ENCODE results near the gene GAS6.
"Not testable (repeated sequence)": the region's sequence is repeated elsewhere in the genome, so short reads cannot be mapped to it uniquely, and the experiment has no call there.

The GAS6 gene

DNA sequence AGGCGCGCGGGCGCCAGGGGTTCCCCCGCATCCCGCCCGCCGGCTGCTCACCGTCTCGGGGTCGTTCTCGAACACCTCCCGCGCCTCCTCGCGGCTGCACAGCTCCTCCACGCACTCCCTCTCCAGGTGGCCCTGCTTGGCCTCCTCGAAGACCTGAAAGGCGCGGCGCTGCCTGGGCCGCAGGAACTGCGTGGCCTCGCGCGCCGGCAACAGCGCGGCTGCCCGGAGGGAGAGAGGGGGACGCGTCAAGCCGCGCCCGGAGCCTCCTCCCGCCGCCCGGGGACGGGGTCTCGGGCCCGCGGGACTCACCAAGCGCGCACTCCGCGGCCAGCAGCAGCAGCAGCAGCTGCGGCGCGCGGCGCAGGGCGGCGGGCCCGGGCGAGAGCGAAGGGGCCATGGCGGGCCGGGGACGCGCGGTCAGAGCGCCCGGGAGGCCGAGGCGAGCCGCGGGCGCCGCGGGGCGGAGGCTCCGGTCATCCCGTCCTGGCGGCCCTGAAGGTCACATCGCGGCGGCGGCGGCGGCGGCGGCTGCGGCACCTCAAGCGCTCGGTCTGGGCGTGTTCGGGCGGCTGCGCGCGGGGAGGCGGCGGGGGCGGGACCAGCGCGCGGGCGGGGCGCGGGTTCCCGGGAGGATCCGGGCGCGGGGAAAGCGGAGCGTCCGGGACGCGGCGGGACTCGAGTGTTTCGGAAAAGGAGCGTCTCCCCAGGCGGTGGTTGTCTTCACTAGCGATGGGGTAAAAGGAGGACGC lies at the start of gene GAS6:
Gene GAS6 (minus strand): TSS at position 553 of the 749 bp plus-strand sequence. CDS start 156 bp downstream, at position 397.
- DNase-seq: no peak

- not testable (repeated sequence) for DNase-seq
Measured at GRCh38 chr13:113913408-113913807, 49.5 kb upstream of the GAS6 start.

DNA sequence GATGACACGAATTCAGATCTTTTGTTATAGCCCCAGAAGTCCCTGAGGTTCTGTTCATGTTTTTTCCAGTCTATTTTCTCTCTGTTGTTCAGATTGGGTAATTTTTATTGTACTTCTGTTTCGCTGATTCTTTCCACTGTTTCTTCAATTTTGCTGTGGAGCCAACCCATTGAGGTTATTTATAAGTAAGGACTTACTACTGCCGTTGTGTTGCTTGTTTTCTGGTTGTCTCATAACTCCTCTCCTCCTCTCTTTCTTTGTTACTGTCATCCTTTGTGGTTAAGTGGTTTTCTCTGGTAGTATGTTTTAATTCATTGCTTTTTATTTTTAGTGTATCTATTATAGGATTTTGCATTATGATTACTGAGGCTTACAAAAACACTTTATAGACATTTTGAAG lies 48.7 kb upstream of the GAS6 start:
- no peak for DNase-seq

DNA sequence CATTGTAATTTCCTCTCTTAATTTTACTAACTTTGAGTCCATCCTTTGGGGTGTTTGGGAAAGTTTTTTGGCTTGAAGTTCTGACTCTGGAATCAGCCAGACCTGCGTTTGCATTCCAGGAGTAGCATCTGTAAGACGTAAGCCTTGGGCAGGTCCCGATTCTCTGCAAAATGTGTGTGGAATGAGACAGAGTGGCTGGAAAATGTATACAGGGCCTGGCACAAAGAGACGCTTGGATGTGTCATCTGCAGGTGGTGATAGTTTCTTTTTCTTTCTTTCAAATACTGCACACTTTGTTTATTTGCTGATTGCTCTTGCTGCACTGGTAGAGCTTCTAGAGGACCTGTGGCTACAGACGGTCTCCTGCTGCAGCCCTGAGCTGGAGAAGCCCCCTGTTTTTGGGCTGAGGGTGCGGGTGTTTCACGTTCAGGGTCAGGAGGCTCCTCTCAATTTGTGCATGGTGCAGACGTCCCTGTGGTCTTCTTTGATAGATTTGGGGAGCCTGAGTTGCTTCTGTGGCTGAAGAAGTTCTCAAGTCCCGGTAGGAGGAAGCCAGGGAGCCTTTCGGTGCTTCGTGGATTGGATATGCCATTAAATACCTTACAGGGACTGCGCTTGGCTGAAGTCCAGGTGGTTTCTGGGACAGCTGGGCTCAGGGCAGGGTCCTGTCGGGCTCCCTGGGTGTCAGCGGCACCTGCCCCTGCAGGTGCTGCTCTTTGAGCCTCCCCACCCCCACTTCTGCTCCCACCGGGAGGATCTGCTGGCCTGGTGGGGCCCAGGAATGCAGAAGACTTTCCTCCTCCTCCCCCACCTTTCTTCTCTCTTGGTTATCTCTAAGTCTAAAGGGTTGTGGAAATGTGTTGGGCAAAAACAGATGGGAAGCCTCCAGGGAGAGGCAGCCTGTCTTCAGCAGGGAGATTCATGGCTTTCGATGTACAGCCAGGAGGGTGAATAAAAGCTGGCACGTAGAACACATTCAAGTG lies 44.0 kb upstream of the GAS6 start:
- DNase-seq: peak; percentile 83

DNA sequence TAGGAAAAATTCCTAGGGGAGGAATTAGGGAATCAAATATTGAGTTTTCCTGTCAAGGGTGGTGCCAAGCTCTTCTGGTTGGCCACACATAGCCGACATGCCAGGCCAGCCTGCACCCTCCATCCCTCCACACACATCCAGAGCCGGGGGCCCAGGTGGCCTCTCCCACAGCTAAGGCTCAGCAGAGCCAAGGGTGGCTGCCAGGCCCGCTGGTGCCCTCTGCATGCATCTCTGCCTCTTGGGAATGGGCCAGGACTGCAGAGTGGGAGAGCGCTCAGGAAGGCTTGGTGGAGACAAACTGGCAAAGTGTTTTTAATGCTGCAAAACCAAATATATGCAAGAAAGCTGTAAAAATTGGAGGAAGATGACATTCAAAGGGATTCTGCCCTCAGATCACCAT lies 42.7 kb upstream of the GAS6 start:
- DNase-seq: peak; percentile 54

- DNase-seq: no peak
Measured at GRCh38 chr13:113905942-113906341, 42.1 kb upstream of the GAS6 start.

DNA sequence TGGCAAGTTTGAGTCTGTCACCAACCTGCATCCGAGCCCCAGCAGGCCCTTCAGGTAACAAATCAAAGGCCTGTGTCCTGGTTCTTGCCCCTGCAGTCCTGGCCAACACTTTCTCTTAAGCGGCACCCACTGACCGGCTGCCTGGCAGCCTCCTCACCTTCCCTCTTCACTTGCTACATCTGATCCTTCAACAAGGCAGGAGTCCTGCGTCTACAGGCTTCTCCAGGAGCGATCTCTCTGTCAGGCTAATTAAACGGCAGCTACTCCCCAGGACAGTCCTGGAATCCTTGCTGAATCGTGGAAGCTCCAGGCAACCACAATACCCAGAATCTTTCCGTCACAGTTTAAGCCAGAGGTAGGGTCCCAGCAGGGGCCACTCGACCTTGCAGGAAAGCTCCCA lies 41.1 kb upstream of the GAS6 start:
- DNase-seq: no peak

- no peak for DNase-seq
Measured at GRCh38 chr13:113904411-113904810, 40.5 kb upstream of the GAS6 start.

- no peak for DNase-seq
Measured at GRCh38 chr13:113903912-113904311, 40.0 kb upstream of the GAS6 start.

DNA sequence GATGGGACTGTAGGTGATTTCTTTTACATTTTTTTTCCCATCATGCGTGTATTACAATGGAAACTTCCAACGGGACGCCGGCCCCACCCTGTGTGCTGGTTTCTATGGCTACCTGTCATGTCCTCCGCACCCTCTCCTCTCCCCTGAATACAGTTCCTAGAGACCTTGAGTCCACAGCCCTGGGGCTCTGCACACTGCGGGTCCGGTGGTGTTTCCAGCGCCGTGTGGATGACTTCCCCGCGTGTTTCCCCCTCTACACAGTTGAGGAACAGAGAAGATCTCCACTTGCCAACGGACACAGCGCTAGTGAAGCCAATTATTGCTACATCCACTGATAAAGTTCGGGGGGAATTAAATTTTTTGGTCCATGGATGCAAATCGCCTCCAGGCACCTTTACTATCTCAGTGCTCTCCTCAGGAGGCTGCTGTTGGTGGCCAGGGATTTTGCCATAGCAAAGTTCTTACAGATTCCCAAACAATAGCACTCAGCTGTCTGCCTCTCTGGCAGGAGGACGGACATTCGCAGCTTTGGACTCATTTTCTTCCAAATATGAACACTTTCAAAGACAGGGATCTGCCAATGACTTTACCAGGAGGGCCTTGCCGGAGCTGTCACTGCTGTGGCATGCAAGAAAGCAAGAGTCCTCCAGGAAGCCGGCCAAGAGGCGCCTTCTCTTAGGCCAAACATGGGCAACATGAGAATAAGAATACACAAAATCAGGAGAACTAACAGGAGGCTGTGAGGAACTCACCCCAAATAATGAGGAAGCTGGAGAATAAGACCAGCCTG lies 39.3 kb upstream of the GAS6 start:
- no peak for DNase-seq

DNA sequence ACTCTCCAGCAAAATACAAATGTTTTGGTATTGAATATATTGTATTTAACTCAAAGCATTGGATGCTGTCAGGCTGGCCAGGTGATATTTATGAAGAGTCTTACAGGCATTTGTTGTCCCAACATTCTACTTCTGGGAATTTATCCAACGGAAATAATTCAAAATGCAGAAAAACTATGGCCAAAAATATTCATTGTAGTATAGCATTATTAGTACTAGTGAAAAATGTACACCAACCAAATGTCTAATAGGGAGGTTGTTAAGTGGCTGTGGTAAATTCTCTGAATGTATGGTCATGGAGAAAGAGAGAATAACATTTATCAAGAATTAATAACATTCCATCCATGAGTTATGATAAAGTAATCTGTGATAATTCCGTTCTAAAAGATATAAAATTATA lies 38.6 kb upstream of the GAS6 start:
- DNase-seq: no peak

- no peak for DNase-seq
Measured at GRCh38 chr13:113901642-113902041, 37.8 kb upstream of the GAS6 start.

DNA sequence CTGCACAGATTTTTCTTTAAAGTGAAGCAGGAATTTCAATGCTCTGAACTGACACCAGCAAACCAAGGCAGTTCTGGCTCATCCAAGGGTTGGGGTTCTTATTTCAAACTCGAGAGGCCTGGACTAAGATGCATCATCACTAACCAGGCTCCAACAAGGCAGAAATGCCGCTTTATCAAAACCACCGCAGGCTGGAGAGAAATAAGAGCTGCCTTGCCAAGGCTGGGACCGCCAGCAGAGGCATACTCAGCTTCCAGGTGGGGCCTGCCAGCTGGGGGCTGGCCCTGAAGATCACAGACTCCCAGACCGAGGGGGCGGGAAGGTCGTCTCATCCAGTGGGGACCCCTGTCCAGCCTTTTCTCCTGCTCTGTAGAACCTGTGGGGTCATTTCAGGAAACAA lies 37.4 kb upstream of the GAS6 start:
- DNase-seq: no peak

GRCh38 chr13:113900646-113901045 lies 36.8 kb upstream of the GAS6 start:
- DNase-seq: no peak

DNA sequence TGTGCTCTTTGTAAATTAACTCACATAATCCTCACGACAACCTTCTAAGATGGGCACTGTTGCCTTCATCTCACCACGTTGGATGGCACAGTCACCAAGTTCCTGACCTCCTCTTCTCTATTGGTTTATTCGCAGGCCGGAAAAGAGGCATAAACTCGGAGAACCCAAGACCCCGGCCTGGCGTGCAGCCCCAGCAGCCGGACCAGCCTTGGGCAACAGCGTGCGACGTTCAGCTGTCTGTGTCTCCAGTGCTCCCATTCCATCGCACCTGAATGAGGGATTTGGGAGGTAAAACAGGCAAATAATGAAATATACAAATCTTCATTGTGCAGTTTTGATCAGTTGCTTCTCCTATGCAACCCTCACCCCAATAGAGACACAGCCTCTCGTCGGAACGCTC lies 34.5 kb upstream of the GAS6 start:
- no peak for DNase-seq

DNA sequence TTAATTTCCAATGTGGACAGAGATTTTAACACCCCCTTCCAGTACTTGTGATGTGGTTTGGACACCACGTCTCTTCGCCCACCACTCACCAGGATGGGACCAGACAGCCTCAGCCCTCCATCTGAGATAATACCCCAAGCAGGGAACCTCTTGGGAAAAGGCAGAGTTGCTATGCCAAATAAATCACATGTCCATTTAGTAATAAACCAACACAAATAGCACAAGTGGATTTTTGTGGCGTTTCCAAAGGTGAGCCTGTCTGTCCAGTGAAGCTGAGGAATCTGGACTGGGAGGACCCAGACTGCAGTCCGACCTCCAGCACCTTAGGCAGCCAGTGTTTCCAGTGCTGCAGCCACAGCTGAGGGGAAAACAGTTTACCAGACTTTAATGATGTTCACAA lies 34.1 kb upstream of the GAS6 start:
- DNase-seq: no peak

DNA sequence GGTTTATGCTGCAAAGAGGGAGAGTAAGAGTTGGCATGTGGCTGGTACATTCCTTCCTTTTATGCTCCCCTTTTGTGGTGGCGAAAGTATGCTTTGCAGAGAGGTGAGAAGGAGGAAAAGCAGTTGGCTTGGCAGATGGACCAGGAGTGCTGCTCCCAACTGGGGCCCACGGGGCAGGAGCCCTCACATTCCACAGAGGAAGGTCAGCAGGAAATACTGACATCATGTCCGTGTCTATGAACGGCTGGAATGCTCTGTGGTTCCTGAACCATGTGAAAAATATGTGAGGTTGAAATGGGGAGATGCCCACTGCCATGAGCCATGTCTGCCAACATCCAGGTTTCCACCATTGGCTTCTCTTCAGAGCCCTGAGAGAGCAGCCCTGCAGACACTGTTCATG lies 33.3 kb upstream of the GAS6 start:
- no peak for DNase-seq

- no peak for DNase-seq
Measured at GRCh38 chr13:113895436-113895835, 31.6 kb upstream of the GAS6 start.

DNA sequence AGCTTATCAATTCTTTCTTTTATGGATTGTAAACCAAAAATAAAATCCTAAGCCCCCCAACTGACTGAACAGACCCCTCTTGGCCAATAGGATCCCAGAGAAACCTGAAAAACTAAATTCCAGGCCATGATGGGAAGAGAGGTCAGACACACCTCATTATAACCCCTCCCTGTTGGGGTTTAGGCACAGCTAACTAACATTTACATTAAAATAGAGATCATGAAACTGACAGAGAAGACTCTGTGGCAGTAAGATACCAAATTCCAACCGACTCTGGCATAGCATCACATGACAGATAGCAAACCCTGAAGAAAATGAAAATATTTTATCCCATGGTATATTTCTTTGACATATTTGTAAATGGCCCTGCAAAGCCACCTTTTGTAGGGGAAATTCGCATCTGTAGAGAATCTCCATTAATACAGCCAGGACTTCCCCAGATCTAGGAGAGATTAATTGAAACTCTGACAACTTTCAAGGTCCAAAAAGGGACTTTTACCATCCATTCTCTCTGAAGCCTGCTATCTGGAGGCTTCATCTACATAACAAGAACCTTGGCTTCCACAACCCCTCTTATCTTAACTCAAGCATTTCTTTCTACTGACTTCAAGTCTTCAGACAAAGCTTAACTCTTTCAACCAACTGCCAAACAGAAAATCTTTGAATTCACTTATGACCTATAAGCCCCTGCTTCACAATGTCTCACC lies 27.1 kb upstream of the GAS6 start:
- DNase-seq: no peak

DNA sequence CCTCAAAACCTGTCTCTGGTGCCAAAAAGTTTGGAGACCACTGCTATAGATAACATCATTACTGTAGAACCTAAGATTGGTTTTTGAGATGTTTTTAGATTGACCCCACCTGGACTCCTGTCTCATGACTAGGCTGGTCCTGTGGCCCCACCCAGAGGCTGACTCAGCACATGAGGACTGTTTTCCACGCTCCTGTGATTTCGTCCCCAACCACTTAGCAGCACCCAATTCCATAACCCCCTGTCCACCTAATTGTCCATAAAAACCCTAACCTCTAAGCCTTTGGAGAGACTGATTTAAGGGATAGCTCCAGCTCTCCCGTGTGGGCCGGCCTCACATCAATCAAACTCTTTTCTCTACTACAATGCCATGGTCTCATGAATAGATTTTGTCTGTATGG lies 25.6 kb upstream of the GAS6 start:
- DNase-seq: no peak

DNA sequence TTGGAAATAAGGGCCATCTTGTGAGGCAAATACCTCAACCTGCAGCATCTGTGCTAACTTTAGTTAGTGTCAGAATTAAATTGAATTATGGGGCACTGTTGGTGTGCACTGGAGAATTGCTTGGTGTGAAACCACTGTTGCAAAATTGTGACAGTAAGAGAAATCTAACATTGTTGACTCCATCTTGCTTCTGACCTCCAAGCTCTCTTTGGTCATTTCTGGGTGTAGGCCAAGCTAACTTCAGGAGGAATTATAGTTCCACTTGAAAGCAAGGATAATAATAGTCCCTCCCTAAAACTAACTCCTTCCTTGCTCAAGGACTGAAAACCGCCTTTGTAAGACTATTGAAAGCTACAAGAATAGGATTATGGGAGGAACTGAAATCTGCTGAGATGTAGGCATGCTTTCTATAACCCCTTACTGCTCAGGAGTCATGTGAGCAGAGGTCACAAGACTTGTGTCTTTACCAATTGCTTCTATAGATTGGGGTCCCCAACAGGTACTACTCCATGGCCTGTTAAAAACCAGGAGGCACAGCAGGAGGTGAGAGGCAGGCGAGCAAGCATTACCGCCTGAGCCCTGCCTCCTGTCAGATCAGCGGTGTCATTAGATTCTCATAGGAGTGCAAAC lies 24.9 kb upstream of the GAS6 start:
- no peak for DNase-seq

- no peak for DNase-seq
Measured at GRCh38 chr13:113887700-113888201, 23.9 kb upstream of the GAS6 start.

Data from DMS79 (cell line).